HepG2 (cell line): ENCODE data around the gene ZFYVE26. TPM values are rescaled to one million over a fixed set of nuclear protein-coding genes. Genes with fewer than 3 reads are reported as not detected.
"Not testable (repeated sequence)": the region's sequence is repeated elsewhere in the genome, so short reads cannot be mapped to it uniquely, and the experiment has no call there.

Experiments
- ATAC-seq: fragments of 200-7000 bp; cut with Tn5 transposase; 3 replicates; pipeline ENCODE4 v1.9.1; 2020; ENCODE audit warnings: mild to moderate bottlenecking, moderate library complexity
- BruUV-seq: library from RNA; stranded (reverse); fragments of 400-500 nt; replicated peaks from 2 replicates; lab custom pipeline; 2021; lab: Mats Ljungman, UMichigan
- CTCF ChIA-PET: fragments of 300-600 bp; formaldehyde crosslinking; extraction: SDS; loops from one replicate; lab custom pipeline; 2021; ENCODE audit warnings: low total read pairs, inconsistent platforms, low intra/inter-chr PET ratio; lab: Yijun Ruan, JAX
- POLR2A ChIA-PET: fragments of 350-600 bp; sonication (Branson Sonifier 250); formaldehyde crosslinking; loops from one replicate; lab custom pipeline; 2020; ENCODE audit warnings: antibody characterized with exemption, inconsistent platforms; lab: Yijun Ruan, JAX
- DNase-seq: peaks from one replicate; pipeline ENCODE4 v3.0.0-alpha.2; 2015; ENCODE audit warnings: low spot score
- FAIRE-seq: peaks from 3 replicates; lab custom pipeline; 2011; peaks lifted over from hg19 to GRCh38; lab: Jason Lieb, UNC
- H2AFZ ChIP-seq: one replicate; pipeline ENCODE4 v1.6.1; 2011; ENCODE audit warnings: low read length, inconsistent platforms
- H3K27ac ChIP-seq: fragments of 300-600 bp; 3 replicates; pipeline ENCODE4 v1.8.0; 2011; ENCODE audit warnings: mixed run types, mild to moderate bottlenecking, mixed read lengths, low read length, inconsistent platforms; ENCODE audit not compliant: insufficient read depth; ENCODE audit errors: extremely low read length
- H3K27me3 ChIP-seq, 2 experiments: fragments of 200-600 bp in 1 of 2; 2 replicates in 1 of 2; 3 replicates in 1 of 2; pipeline versions ENCODE4 v1.6.0 to v1.8.0; 2011; ENCODE audit warnings: low read length in 2 of 2, mild to moderate bottlenecking in 2 of 2, moderate library complexity in 2 of 2, inconsistent platforms in 1 of 2; ENCODE audit not compliant: insufficient read depth in 2 of 2, control insufficient read depth in 1 of 2
- H3K36me3 ChIP-seq, 2 experiments: fragments of 200-600 bp in 1 of 2; replicated peaks in 1 of 2; 2 replicates in 1 of 2; 3 replicates in 1 of 2; pipeline versions ENCODE4 v1.5.1 to v1.8.0; 2011; ENCODE audit warnings: low read length in 2 of 2, inconsistent platforms in 1 of 2; ENCODE audit not compliant: insufficient read depth in 2 of 2, control insufficient read depth in 1 of 2
- H3K4me1 ChIP-seq: 2 replicates; pipeline ENCODE4 v1.5.1; 2012; ENCODE audit warnings: low read length, inconsistent platforms; ENCODE audit not compliant: insufficient read depth
- H3K4me2 ChIP-seq: 2 replicates; pipeline ENCODE4 v1.6.0; 2011; ENCODE audit warnings: low read depth, low read length, inconsistent platforms
- H3K4me3 ChIP-seq, 3 experiments: fragments of 200-600 bp in 1 of 3; sonication (generic), shearing (Covaris generic) in 1 of 3; replicated peaks in 1 of 3; 2 replicates each; pipeline ENCODE4 v1.5.1; 2011 to 2016; ENCODE audit warnings: low read length in 3 of 3, inconsistent platforms in 2 of 3, low read depth in 2 of 3, mild to moderate bottlenecking in 2 of 3, control low read depth in 1 of 3, mixed read lengths in 1 of 3; ENCODE audit not compliant: insufficient read depth in 1 of 3
- H3K79me2 ChIP-seq: one replicate; pipeline ENCODE4 v1.6.1; 2011; ENCODE audit warnings: low read length, inconsistent platforms; ENCODE audit not compliant: insufficient read depth
- H3K9ac ChIP-seq: 2 replicates; pipeline ENCODE4 v1.6.0; 2011; ENCODE audit warnings: mild to moderate bottlenecking, low read depth, low read length, inconsistent platforms; ENCODE audit not compliant: insufficient read depth
- H3K9me3 ChIP-seq: 2 replicates; pipeline ENCODE4 v1.5.1; 2012; ENCODE audit warnings: mild to moderate bottlenecking, low read length
- H4K20me1 ChIP-seq: 2 replicates; pipeline ENCODE4 v1.6.0; 2011; ENCODE audit warnings: inconsistent platforms, mild to moderate bottlenecking, low read length, moderate library complexity; ENCODE audit not compliant: insufficient read depth
- ARHGAP35 ChIP-seq: sonication (generic); formaldehyde crosslinking; IDR thresholded peaks from 2 replicates; pipeline ENCODE4 v1.9.0; 2022; ENCODE audit warnings: mild to moderate bottlenecking, inconsistent platforms, moderate library complexity, missing genetic modification reagents, borderline replicate concordance
- HIVEP1 ChIP-seq: sonication (generic); formaldehyde crosslinking; IDR thresholded peaks from 2 replicates; pipeline ENCODE4 v1.4.0; 2020; ENCODE audit warnings: mild to moderate bottlenecking, missing genetic modification reagents
- KAT2B ChIP-seq: fragments of 150-350 bp; IDR thresholded peaks from 2 replicates; pipeline ENCODE4 v1.6.1; 2014; ENCODE audit warnings: low read depth, low read length, borderline replicate concordance
- KDM5A ChIP-seq: fragments of 200-600 bp; sonication (generic); IDR thresholded peaks from 2 replicates; pipeline ENCODE4 v1.7.0; 2018; ENCODE audit warnings: antibody characterized with exemption, mild to moderate bottlenecking, low read length, borderline replicate concordance
- NAIF1 ChIP-seq: sonication (generic); formaldehyde crosslinking; IDR thresholded peaks from 2 replicates; pipeline ENCODE4 v1.5.0; 2020; ENCODE audit warnings: mild to moderate bottlenecking, missing genetic modification reagents, borderline replicate concordance
- PCBP2 ChIP-seq: fragments of 200-400 bp; formaldehyde crosslinking; optimal IDR thresholded peaks from 2 replicates; pipeline ENCODE3; 2018; ENCODE audit warnings: low read length, low read depth; ENCODE audit not compliant: poor library complexity, severe bottlenecking
- RFX5 ChIP-seq: IDR thresholded peaks from 2 replicates; pipeline ENCODE4 v1.6.1; 2011; ENCODE audit warnings: low read depth, low read length, improper control_type of control experiment
- RXRB ChIP-seq: IDR thresholded peaks from 2 replicates; pipeline ENCODE4 v1.6.1; 2016; ENCODE audit warnings: borderline replicate concordance, missing genetic modification reagents, missing compliant biosample characterization
- SNAI1 ChIP-seq: sonication (generic); formaldehyde crosslinking; IDR thresholded peaks from 2 replicates; pipeline ENCODE4 v1.5.0; 2020; ENCODE audit warnings: mild to moderate bottlenecking, missing genetic modification reagents, borderline replicate concordance
- SRY ChIP-seq: sonication (generic); formaldehyde crosslinking; IDR thresholded peaks from 2 replicates; pipeline ENCODE4 v1.8.0; 2022; ENCODE audit warnings: mild to moderate bottlenecking, missing genetic modification reagents
- TBP ChIP-seq: sonication (generic); formaldehyde crosslinking; IDR thresholded peaks from 2 replicates; pipeline ENCODE4 v1.5.0; 2020; ENCODE audit warnings: missing genetic modification reagents
- ZFY ChIP-seq: sonication (generic); formaldehyde crosslinking; IDR thresholded peaks from 2 replicates; pipeline ENCODE4 v1.4.0; 2020; ENCODE audit warnings: missing genetic modification reagents
- ZNF234 ChIP-seq: sonication (generic); formaldehyde crosslinking; conservative IDR thresholded peaks from 2 replicates; pipeline ENCODE4 v1.5.1; 2020; ENCODE audit warnings: mild to moderate bottlenecking, missing genetic modification reagents
- ZNF891 ChIP-seq: sonication (generic); formaldehyde crosslinking; IDR thresholded peaks from 2 replicates; pipeline ENCODE4 v1.5.0; 2020; ENCODE audit warnings: mild to moderate bottlenecking, missing genetic modification reagents
- WGBS: methylation state at CpG from one replicate; pipeline ENCODE4 v1.1.6; 2017; ENCODE audit warnings: low lambda C conversion rate; 5-methylcytosine and 5-hydroxymethylcytosine counted together
- in situ Hi-C: cut with HindIII; loops from 2 replicates; pipeline ENCODE4 v1.10.0; 2017; ENCODE audit warnings: low pct_unique_long_range_greater_than_20kb; ENCODE audit not compliant: extremely low pct_ligation_motif_present
- intact Hi-C: fragments of 100-400 bp; cut with micrococcal nuclease; formaldehyde crosslinking; loops from one replicate; pipeline ENCODE4 v1.10.0; 2022; ENCODE audit not compliant: unreplicated experiment
- polyA plus RNA-seq, 8 experiments: library from polyadenylated mRNA; depleted of rRNA in 3 of 8; stranded (reverse) in 7 of 8; unstranded in 1 of 8; fragments of >200 nt; fragmentation: Illumina TruSeq in 4 of 8; extraction: Trizol in 4 of 8; gene quantifications; 2 replicates each; pipeline versions ENCODE4 v1.2.1 to v1.2.3, GENCODE V29; 2011 to 2016; ENCODE audit warnings: low read depth in 4 of 8, missing spikeins in 1 of 8, mixed read lengths in 1 of 8; ENCODE audit not compliant: insufficient read depth in 1 of 8
- total RNA-seq, 5 experiments: library from RNA; depleted of rRNA; stranded (reverse); fragments of >200 nt; fragmentation: Illumina TruSeq; extraction: Trizol; gene quantifications; 2 replicates each; pipeline ENCODE4 v1.2.3, GENCODE V29; 2016; ENCODE audit warnings: low read depth in 1 of 5
- TF ChIP-seq, protein P1 (sequence below): sonication (generic); formaldehyde crosslinking; conservative IDR thresholded peaks from 2 replicates; pipeline ENCODE4 v1.4.0; 2020; ENCODE audit warnings: missing genetic modification reagents
- TF ChIP-seq, protein P2 (sequence below): sonication (generic); formaldehyde crosslinking; conservative IDR thresholded peaks from 2 replicates; pipeline ENCODE4 v1.4.0; 2020; ENCODE audit warnings: missing genetic modification reagents
- TF ChIP-seq, protein P3 (sequence below): IDR thresholded peaks from 2 replicates; pipeline ENCODE4 v1.6.1; 2016

Gene ZFYVE26
- total and polyA plus RNA-seq, 2 of the 13 experiments (the other 11 are each of a cell fraction or from before 2014, with no cell fraction given): 13.6 to 16.4 TPM

DNA sequence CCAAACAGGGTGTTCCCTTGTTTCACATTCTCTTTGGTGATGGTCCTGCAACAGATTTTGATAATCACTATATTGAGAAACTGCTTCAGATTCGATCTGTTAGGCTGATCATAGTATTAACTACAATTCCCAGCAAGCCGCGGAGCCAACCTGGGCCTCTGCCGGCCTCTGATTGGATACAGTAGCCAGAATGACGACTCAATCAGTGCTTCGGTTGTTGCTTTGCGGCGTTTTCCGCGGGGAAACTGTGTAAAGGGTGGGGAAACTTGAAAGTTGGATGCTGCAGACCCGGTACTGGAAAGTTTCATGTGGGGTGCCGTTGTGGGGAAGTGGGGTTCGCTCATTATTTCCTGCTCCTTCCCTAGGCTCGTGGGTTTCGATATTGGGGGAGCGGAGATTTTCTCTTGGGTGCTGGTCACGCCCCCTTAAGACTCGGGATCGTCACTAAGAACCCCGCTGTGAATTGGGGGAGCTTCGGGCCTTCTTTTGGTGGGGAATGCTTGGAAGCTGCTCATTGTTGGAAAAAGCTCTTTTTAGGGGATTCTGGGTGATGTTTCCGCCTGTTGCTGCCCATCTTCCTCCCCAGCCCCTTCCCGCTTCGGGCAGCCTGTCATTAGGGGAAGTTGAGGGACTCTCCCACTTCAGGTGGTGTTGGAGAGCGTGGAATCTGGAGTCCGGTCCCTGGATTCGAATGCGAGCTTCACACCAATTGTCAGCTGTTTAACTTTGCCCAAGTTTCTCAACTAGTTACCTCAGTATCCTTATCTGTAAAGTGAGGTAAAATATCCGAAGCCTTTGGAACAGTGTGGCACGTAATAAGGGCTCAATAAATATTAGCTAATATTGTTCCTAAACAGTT, 3.4 kb upstream of the ZFYVE26 start, which contains the start of gene RAD51B (continued):
- peak; percentile 94 for TF ChIP-seq KDM5A
- TF ChIP-seq, protein P1, sequence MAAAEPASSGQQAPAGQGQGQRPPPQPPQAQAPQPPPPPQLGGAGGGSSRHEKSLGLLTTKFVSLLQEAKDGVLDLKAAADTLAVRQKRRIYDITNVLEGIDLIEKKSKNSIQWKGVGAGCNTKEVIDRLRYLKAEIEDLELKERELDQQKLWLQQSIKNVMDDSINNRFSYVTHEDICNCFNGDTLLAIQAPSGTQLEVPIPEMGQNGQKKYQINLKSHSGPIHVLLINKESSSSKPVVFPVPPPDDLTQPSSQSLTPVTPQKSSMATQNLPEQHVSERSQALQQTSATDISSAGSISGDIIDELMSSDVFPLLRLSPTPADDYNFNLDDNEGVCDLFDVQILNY (CRISPR knock-in tag): peak; percentile 18; the same call in 1 of the 2 replicates
- no peak for TF ChIP-seq HIVEP1 (CRISPR knock-in tag)
- peak; percentile 45; the same call in 1 of the 2 replicates for TF ChIP-seq RXRB (CRISPR knock-in tag)
- TF ChIP-seq, protein P2, sequence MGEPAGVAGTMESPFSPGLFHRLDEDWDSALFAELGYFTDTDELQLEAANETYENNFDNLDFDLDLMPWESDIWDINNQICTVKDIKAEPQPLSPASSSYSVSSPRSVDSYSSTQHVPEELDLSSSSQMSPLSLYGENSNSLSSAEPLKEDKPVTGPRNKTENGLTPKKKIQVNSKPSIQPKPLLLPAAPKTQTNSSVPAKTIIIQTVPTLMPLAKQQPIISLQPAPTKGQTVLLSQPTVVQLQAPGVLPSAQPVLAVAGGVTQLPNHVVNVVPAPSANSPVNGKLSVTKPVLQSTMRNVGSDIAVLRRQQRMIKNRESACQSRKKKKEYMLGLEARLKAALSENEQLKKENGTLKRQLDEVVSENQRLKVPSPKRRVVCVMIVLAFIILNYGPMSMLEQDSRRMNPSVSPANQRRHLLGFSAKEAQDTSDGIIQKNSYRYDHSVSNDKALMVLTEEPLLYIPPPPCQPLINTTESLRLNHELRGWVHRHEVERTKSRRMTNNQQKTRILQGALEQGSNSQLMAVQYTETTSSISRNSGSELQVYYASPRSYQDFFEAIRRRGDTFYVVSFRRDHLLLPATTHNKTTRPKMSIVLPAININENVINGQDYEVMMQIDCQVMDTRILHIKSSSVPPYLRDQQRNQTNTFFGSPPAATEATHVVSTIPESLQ (CRISPR knock-in tag): no peak
- TF ChIP-seq NAIF1 (CRISPR knock-in tag): no peak
- no peak for TF ChIP-seq PCBP2
- TF ChIP-seq ZNF891 (CRISPR knock-in tag): no peak
- TF ChIP-seq ZFY: peak; percentile 16; the same call in 1 of the 2 replicates
- TF ChIP-seq TBP (CRISPR knock-in tag): no peak
- no peak for TF ChIP-seq ARHGAP35 (CRISPR knock-in tag)
- TF ChIP-seq, protein P3, sequence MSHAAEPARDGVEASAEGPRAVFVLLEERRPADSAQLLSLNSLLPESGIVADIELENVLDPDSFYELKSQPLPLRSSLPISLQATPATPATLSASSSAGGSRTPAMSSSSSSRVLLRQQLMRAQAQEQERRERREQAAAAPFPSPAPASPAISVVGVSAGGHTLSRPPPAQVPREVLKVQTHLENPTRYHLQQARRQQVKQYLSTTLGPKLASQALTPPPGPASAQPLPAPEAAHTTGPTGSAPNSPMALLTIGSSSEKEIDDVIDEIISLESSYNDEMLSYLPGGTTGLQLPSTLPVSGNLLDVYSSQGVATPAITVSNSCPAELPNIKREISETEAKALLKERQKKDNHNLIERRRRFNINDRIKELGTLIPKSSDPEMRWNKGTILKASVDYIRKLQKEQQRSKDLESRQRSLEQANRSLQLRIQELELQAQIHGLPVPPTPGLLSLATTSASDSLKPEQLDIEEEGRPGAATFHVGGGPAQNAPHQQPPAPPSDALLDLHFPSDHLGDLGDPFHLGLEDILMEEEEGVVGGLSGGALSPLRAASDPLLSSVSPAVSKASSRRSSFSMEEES (CRISPR knock-in tag): no peak
- TF ChIP-seq KAT2B: no peak
- no peak for TF ChIP-seq SRY
- TF ChIP-seq SNAI1 (CRISPR knock-in tag): no peak
- no peak for TF ChIP-seq RFX5
- TF ChIP-seq ZNF234: no peak

DNA sequence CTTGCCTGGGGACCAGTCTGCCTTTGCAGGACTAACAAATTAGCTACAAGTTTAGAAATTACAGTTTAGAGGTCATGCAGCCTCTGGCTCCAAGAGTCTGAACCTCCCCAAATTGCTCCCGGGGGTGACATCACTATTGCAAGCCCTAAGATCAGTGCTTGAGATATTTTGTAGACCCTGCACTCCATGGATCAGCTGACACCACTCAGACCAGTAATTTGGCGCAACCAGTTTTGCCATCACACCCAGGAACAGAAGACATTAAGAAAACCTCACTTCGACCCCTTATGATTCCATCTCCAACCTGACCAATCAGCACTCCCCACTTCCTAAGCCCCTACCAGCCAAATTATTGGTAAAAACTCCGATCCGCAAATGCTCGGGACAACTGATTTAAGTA, 2.1 kb upstream of the ZFYVE26 start:
- Histone ChIP-seq H3K4me1 (peaks cover 35% of the 10 kb centered on the region), H3K79me2 (peaks cover 18% of the 10 kb centered on the region)
- in situ Hi-C loops, H3K4me2 ChIP-seq, POLR2A ChIA-PET, H3K4me3 ChIP-seq, H2AFZ ChIP-seq, DNase-seq, BruUV-seq, H4K20me1 ChIP-seq, ATAC-seq, FAIRE-seq, H3K9me3 ChIP-seq, H3K27ac ChIP-seq, intact Hi-C loops, H3K27me3 ChIP-seq, CTCF ChIA-PET, H3K36me3 ChIP-seq, H3K9ac ChIP-seq: not testable (repeated sequence)
- 91% methylated on average over 6 of the region's 6 CpGs for WGBS
